ENCODE results near the gene DIDO1. TPM values are rescaled to one million over a fixed set of nuclear protein-coding genes. Genes with fewer than 3 reads are reported as not detected.

The DIDO1 gene
- total RNA-seq, 2 donors from 2014 or later, result 63.8 to 80.4 TPM

DNA sequence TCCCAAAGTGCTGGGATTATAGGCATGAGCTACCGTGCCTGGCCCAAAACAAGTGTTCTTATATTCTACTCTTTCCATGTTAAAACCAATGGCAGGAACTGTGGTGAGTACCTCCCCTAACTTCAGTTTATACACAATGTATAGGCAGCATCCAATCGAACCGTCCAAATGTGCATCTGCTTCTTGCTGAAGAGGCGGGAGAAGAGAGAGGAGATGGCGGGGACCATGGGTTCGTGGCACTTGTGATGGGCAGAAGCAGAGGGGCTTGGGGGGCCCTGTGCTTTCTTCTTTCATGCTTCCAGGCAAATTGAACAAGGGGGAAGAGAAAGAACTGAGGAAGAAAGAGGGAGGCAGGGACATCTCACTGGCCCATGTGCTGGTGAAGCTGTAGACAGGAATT lies 53.4 kb downstream of the DIDO1 start:
- ATAC-seq (ENCODE audit: insufficient number of reproducible peaks, low FRiP score, low read depth), result no peak
- Histone ChIP-seq H3K27ac (no peak overlapping the region), H3K36me3 (no peaks in the 10 kb centered on the region), H3K4me3 (no peak overlapping the region), H3K4me1 (ENCODE audit: control insufficient read depth in 1 of 2, low read depth in 2 of 2) (peaks cover 7 to 23% of the 10 kb centered on the region in 2 donors), H3K27me3 (replicated peaks; ENCODE audit: insufficient read depth) (no peaks in the 10 kb centered on the region), H3K9me3 (no peaks in the 10 kb centered on the region)
- no peak for DNase-seq (ENCODE audit: low spot score)
- TF ChIP-seq, protein P1, sequence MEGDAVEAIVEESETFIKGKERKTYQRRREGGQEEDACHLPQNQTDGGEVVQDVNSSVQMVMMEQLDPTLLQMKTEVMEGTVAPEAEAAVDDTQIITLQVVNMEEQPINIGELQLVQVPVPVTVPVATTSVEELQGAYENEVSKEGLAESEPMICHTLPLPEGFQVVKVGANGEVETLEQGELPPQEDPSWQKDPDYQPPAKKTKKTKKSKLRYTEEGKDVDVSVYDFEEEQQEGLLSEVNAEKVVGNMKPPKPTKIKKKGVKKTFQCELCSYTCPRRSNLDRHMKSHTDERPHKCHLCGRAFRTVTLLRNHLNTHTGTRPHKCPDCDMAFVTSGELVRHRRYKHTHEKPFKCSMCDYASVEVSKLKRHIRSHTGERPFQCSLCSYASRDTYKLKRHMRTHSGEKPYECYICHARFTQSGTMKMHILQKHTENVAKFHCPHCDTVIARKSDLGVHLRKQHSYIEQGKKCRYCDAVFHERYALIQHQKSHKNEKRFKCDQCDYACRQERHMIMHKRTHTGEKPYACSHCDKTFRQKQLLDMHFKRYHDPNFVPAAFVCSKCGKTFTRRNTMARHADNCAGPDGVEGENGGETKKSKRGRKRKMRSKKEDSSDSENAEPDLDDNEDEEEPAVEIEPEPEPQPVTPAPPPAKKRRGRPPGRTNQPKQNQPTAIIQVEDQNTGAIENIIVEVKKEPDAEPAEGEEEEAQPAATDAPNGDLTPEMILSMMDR (IDR thresholded peaks at IDR 0.05), result no peak

DNA sequence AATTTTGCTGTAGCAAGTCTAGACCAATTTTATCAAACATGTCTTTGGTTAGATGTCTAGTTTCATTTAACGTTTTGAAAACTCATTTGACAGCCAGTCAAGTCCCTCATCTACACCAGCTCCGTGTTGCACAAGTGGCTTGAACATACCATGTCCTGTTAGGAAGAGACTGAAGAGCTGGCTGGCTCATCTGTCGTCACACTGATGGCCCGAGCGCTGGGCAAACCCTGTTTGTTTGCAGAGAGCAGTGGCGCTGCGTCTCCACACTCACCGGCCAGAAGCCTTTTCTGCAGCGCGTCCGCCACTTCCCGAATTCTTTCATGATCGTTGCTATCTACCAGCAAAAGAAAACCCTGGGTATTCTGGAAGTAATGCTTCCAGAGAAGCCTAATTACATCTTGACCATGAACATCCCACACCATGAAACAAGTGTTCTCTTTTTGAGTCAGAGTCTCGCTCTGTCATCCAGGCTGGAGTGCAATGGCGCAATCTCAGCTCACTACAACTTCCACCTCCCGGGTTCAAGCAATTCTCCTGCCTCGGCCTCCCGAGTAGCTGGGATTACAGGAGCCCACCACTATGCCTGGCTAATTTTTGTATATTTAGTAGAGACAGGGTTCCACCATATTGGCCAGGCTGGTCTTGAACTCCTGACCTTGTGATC lies 54.0 kb downstream of the DIDO1 start:
- Histone ChIP-seq H3K9me3 (no peaks in the 10 kb centered on the region), H3K27me3 (replicated peaks; ENCODE audit: insufficient read depth) (no peaks in the 10 kb centered on the region), H3K36me3 (no peaks in the 10 kb centered on the region), H3K27ac (no peak overlapping the region), H3K4me1 (ENCODE audit: control insufficient read depth in 1 of 2, low read depth in 2 of 2) (peaks cover 6 to 20% of the 10 kb centered on the region in 2 donors), H3K4me3 (no peak overlapping the region)
- TF ChIP-seq, protein P1 (IDR thresholded peaks at IDR 0.05), result no peak
- no peak for ATAC-seq (ENCODE audit: insufficient number of reproducible peaks, low FRiP score, low read depth)
- no peak for DNase-seq (ENCODE audit: low spot score)

DNA sequence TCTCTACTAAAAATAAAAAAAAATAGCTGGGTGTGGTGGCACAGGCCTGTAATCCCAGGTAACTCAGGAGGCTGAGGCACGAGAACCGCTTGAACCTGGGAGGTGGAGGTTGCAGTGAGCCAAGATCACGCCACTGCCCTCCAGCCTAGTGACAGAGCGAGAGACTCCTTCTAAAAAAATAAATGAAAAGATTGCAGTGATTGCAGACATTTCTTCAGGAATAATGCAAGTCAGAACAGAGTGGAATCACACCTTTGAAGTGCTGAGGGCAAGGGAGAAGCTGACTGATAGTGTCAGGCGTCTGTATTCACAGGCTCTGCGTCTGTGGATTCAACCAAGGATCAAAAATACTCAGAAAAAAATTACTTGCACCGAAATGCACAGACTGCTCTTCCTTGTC lies 62.1 kb downstream of the DIDO1 start:
- TF ChIP-seq, protein P1 (IDR thresholded peaks at IDR 0.05), result no peak
- DNase-seq (ENCODE audit: low spot score) (no peak), ATAC-seq (ENCODE audit: insufficient number of reproducible peaks, low FRiP score, low read depth) (no peak)
- no peaks in the 10 kb centered on the region for H3K36me3 ChIP-seq
- H3K27me3 ChIP-seq (replicated peaks; ENCODE audit: insufficient read depth), result no peaks in the 10 kb centered on the region
- H3K9me3 ChIP-seq, result no peaks in the 10 kb centered on the region
- H3K4me1 ChIP-seq (ENCODE audit: control insufficient read depth in 1 of 2, low read depth in 2 of 2), result peaks cover 0 to 10% of the 10 kb centered on the region in 2 donors
- no peak overlapping the region for H3K4me3 ChIP-seq
- no peak overlapping the region for H3K27ac ChIP-seq

DNA sequence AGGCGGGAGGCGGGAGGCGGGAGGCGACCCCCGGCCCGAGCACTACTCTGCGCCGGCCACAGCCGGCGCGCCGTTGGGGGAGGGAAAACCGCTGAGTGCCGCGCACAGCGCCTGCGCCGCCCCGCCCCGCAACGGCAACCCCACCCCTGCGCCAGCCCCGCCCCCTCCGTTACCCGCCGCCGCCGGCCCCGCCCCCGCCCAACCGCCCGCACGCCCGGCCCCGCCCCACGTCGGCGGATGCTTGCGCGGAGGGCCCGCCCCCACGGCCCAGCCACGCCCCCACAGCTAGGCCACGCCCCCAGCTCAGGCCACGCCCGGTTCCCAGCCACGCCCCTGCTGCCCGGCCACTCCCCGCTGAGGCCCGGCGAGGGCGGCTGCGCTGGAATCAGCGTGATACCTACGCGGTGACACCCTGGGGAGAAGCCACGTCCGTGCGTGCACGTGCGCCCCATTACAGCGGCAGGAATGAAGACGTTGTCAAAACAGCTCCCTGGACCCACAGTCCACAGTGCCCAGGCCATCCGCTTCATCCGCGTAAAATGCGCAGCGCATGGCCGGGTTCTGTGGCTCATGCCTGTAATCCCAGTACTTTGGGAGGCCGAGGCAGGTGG lies 64.5 kb downstream of the DIDO1 start, which contains the start of gene TCFL5:
TCFL5 (minus strand) TSS at position 97 of the 611 bp plus-strand sequence. CDS start 152 bp downstream, outside the sequence.
- TF ChIP-seq, protein P1 (IDR thresholded peaks at IDR 0.05), result no peak
- Histone ChIP-seq H3K4me3 (peak within 1 kb of the TSS; percentile 62), H3K27ac (no peak within 1 kb of the TSS), H3K9me3 (no peaks in the 10 kb centered on the region), H3K27me3 (replicated peaks; ENCODE audit: insufficient read depth) (no peaks in the 10 kb centered on the region), H3K36me3 (no peaks in the 10 kb centered on the region), H3K4me1 (ENCODE audit: control insufficient read depth in 1 of 2, low read depth in 2 of 2) (peaks cover 0 to 10% of the 10 kb centered on the region in 2 donors)
- peak; percentile 77 for ATAC-seq (ENCODE audit: insufficient number of reproducible peaks, low FRiP score, low read depth)
- peak; percentile 36 for DNase-seq (ENCODE audit: low spot score)

DNA sequence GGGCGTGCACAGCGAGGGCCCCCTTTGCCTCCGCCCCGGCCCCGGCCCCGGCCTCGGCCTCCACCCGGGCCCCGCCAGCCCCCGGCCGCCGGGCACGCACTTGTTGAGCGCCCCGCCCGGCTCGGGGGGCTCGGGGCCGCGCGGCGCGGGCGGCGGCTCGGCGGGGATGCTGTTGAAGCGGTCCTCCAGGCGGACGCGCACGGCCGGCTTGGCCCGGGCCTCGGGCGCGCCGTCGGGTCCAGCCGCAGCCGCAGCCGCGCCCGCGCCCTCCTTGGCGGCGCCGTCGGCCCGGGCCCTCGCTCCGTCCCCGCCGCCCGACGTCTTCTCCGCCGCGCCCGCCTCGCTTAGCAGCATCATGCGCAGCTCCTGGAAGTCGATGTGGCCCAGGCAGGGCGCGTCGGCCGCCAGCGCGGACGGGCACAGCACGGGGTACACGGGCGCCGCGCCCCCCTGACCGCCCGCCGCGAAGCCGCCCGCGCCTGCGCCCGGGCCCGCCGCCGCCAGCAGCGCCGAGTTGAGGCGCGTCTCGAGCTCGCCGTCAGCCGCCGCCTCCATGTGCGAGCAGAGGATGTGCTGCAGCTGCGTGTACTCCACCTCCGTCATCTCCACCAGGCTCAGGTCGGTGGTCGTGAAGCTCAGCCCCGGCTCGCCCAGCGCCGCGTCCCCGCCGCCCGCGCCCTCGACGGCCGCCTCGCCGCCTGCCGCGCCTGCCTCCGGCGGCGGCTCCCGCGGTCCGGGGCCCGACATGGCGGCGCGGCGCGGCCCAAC lies 65.2 kb downstream of the DIDO1 start:
- Histone ChIP-seq H3K4me1 (ENCODE audit: control insufficient read depth in 1 of 2, low read depth in 2 of 2) (peaks cover 0 to 10% of the 10 kb centered on the region in 2 donors), H3K9me3 (no peaks in the 10 kb centered on the region), H3K27ac (no peak overlapping the region), H3K27me3 (replicated peaks; ENCODE audit: insufficient read depth) (no peaks in the 10 kb centered on the region), H3K4me3 (peak overlapping the region; percentile 62), H3K36me3 (no peaks in the 10 kb centered on the region)
- TF ChIP-seq, protein P1 (IDR thresholded peaks at IDR 0.05), result no peak
- DNase-seq (ENCODE audit: low spot score) (no peak), ATAC-seq (ENCODE audit: insufficient number of reproducible peaks, low FRiP score, low read depth) (no peak)

Data from thoracic aorta (tissue), 2 donors.